LNCAP (cell line): ENCODE data around the gene ZDHHC21.

Experiments used
- TF ChIP-seq, protein P1 (sequence below): fragments of 450-650 bp; IDR thresholded peaks from 2 replicates; pipeline ENCODE4 v1.5.1; 2017; ENCODE audit warnings: mild to moderate bottlenecking

ZDHHC21 gene

GRCh38 chr9:14633148-14633547, 60.1 kb downstream of the ZDHHC21 start:
- TF ChIP-seq, protein P1, sequence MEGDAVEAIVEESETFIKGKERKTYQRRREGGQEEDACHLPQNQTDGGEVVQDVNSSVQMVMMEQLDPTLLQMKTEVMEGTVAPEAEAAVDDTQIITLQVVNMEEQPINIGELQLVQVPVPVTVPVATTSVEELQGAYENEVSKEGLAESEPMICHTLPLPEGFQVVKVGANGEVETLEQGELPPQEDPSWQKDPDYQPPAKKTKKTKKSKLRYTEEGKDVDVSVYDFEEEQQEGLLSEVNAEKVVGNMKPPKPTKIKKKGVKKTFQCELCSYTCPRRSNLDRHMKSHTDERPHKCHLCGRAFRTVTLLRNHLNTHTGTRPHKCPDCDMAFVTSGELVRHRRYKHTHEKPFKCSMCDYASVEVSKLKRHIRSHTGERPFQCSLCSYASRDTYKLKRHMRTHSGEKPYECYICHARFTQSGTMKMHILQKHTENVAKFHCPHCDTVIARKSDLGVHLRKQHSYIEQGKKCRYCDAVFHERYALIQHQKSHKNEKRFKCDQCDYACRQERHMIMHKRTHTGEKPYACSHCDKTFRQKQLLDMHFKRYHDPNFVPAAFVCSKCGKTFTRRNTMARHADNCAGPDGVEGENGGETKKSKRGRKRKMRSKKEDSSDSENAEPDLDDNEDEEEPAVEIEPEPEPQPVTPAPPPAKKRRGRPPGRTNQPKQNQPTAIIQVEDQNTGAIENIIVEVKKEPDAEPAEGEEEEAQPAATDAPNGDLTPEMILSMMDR, result no peak

DNA sequence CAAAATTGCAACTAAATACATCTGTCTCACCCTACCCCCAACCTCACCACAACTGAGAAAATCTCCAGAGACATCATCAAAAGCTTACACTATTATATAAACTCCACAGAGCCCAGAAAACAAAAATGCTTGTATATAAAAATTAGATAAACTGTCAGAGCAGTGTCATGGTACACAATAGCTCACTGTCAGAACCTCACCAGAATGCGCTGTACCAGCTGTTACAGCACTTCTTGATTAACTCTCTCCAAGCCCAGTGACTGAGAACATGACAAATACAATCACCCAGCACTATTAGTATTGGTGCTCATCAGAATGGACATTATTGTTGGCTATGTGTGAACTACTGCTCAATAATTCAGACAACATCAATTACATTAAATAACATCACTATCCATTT, 65.7 kb downstream of the ZDHHC21 start:
- TF ChIP-seq, protein P1, result no peak

DNA sequence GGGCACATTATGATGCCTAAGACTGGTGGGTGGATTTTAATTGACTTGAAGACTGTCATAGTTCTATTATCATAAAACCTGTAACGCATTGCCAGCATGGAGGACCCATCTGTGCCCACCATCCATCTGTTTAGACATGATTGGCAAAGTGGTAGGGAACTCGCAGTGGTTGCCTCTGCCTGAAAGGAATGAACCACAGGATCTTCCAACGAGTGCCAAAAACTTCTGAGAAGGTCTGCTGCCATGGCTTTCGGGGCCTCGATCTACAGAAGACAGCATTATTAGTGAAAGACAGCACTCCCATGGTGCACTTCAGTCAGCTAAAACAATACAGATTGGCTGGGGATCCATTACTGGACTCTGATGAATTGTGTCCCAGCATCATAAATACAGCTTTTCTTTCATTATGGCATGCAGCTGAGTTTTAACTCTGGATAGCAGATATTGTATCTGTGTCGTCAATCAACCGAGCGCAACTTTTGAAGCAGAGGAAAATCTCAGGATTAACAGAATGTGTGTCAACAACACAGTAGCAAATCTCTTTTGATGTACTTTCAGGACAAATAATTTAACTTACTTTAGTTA, 74.3 kb downstream of the ZDHHC21 start:
- TF ChIP-seq, protein P1, result no peak

DNA sequence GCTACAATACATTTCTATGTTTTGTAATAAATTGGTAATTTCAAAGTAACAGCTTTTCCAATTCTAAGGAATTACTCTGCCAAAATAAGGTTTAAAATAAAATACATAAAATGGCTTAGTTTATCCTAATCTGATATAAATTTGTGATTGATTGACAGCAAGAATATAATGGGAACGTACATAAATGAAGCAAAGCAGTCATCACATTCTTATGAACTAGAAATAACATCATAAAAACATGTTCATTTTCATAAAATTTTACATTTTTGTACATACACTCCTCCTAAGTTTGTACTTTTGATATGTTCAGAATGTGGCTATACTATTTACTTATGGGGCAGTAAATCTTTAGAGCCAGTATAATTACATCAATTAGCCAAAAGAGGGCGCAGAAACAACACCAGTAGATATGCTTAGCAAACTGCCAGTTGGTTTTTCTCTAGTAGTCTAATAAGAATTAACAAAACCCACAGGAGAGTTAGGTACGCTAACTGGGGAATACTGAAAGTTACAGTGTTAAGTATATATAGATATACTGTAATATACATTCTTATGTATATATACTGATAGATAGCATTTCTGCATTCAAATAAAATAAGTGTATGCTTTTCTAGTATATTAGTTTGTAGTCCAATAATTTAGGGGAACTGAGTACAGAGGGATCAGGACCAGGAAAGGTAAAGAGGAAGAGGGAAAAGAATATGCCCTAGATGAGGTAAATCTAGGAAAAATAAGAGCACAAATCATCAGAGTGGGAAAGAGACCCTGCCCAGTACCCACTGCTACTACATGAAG, 76.8 kb downstream of the ZDHHC21 start:
- TF ChIP-seq, protein P1, result peak; percentile 78

GRCh38 chr9:14608540-14608939, 84.7 kb downstream of the ZDHHC21 start:
- TF ChIP-seq, protein P1, result no peak

DNA sequence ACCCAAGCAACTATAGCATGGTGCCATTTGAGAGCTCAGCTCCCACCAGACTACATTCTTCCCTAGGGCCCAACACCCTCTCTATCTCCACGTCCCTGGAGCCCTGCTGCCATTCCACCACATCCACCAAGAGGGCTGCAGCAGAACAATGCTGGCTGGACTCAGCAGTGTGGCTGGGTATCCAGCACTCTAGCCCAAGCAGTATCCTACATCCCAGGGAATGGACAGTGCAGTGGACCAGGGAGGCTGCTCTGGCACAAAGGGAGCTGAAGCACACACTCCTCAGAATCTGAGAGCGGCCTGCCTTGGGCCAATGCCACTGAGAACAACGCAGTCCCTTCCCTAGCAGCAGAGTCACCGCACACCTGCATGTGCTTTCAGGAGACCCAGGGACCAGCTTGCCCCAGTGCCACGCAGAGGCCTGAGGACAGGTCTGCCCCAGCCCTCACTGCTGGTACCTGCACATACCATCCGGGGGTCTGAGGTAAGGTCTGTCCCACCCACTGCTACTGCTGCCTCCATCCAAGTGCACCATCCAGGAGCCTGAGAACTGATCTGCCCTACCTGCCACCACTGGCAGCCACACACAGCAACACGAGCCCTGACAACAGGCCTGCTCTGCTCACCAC, 95.9 kb downstream of the ZDHHC21 start:
- TF ChIP-seq, protein P1, result no peak

- TF ChIP-seq, protein P1, result no peak
Observed at GRCh38 chr9:14593406-14593805, 99.8 kb downstream of the ZDHHC21 start.
